ENCODE measurements around the gene HOMER3.

HOMER3 gene

GRCh38 chr19:18948075-18948975 lies 7.3 kb upstream of the HOMER3 start:
- in situ Hi-C loops (cut with HindIII; ENCODE audit: low sequenced_read_pairs) = no loop called here
- no peak for TF ChIP-seq CTCF (IDR thresholded peaks at IDR 0.05; ENCODE audit: low read depth, low read length, missing control alignments)
- DNase-seq (ENCODE audit: low read depth) = no peak
- no peak overlapping the region for H3K4me3 ChIP-seq (ENCODE audit: low read depth, low read length)

- DNase-seq (ENCODE audit: low read depth) = no peak
- no peak overlapping the region for H3K4me3 ChIP-seq (ENCODE audit: low read depth, low read length)
- no peak for TF ChIP-seq CTCF (IDR thresholded peaks at IDR 0.05; ENCODE audit: low read depth, low read length, missing control alignments)
- in situ Hi-C loops (cut with HindIII; ENCODE audit: low sequenced_read_pairs) = no loop called here
Measured at GRCh38 chr19:18946918-18947317, 5.9 kb upstream of the HOMER3 start.

GRCh38 chr19:18946335-18946734 lies 5.3 kb upstream of the HOMER3 start:
- TF ChIP-seq CTCF (IDR thresholded peaks at IDR 0.05; ENCODE audit: low read depth, low read length, missing control alignments) = no peak
- in situ Hi-C loops (cut with HindIII; ENCODE audit: low sequenced_read_pairs) = no loop called here
- DNase-seq (ENCODE audit: low read depth) = no peak
- no peak overlapping the region for H3K4me3 ChIP-seq (ENCODE audit: low read depth, low read length)

GRCh38 chr19:18945297-18945696 lies 4.3 kb upstream of the HOMER3 start:
- no peak for DNase-seq (ENCODE audit: low read depth)
- in situ Hi-C loops (cut with HindIII; ENCODE audit: low sequenced_read_pairs) = no loop called here
- no peak overlapping the region for H3K4me3 ChIP-seq (ENCODE audit: low read depth, low read length)
- no peak for TF ChIP-seq CTCF (IDR thresholded peaks at IDR 0.05; ENCODE audit: low read depth, low read length, missing control alignments)

- no peak for TF ChIP-seq CTCF (IDR thresholded peaks at IDR 0.05; ENCODE audit: low read depth, low read length, missing control alignments)
- no peak for DNase-seq (ENCODE audit: low read depth)
- H3K4me3 ChIP-seq (ENCODE audit: low read depth, low read length) = no peak overlapping the region
- in situ Hi-C loops (cut with HindIII; ENCODE audit: low sequenced_read_pairs) = no loop called here
Measured at GRCh38 chr19:18943465-18943864, 2.4 kb upstream of the HOMER3 start.

- no peak for TF ChIP-seq CTCF (IDR thresholded peaks at IDR 0.05; ENCODE audit: low read depth, low read length, missing control alignments)
- in situ Hi-C loops (cut with HindIII; ENCODE audit: low sequenced_read_pairs) = no loop called here
- H3K4me3 ChIP-seq (ENCODE audit: low read depth, low read length) = no peak overlapping the region
- DNase-seq (ENCODE audit: low read depth) = no peak
Measured at GRCh38 chr19:18942692-18943091, 1.7 kb upstream of the HOMER3 start.

Data from astrocyte of the cerebellum (primary cell).